Thoracic aorta (tissue), 2 donors: ENCODE data around the gene TSHZ2. TPM values are rescaled to one million over a fixed set of nuclear protein-coding genes. Genes with fewer than 3 reads are reported as not detected.

Source experiments
- ATAC-seq: fragments of 150-250 bp; one replicate; pipeline ENCODE4 v1.8.0; 2017; ENCODE audit warnings: low read depth; ENCODE audit not compliant: insufficient number of reproducible peaks, low FRiP score
- DNase-seq: peaks from one replicate; pipeline ENCODE4 v3.0.0-alpha.2; 2020; ENCODE audit warnings: low spot score
- H3K27ac ChIP-seq, 2 donors: fragments of 200-600 bp; sonication (generic); 1 replicate in 1 of 2; 2 replicates in 1 of 2; pipeline ENCODE4 v1.5.1; 2016; ENCODE audit warnings: mild to moderate bottlenecking in 2 of 2, moderate library complexity in 2 of 2
- H3K27me3 ChIP-seq: fragments of 200-600 bp; sonication (generic); replicated peaks from 2 replicates; pipeline ENCODE4 v1.6.0; 2016; ENCODE audit warnings: mild to moderate bottlenecking; ENCODE audit not compliant: insufficient read depth
- H3K36me3 ChIP-seq: fragments of 200-600 bp; sonication (generic); one replicate; pipeline ENCODE4 v1.5.1; 2016
- H3K4me1 ChIP-seq, 2 donors: fragments of 200-600 bp; sonication (generic); 1 replicate in 1 of 2; 2 replicates in 1 of 2; pipeline versions ENCODE4 v1.5.1 to v1.6.0; 2016; ENCODE audit warnings: low read depth in 2 of 2, mild to moderate bottlenecking in 1 of 2; ENCODE audit not compliant: control insufficient read depth in 1 of 2
- H3K4me3 ChIP-seq: fragments of 200-600 bp; sonication (generic); 2 replicates; pipeline ENCODE4 v1.5.1; 2016; ENCODE audit warnings: mild to moderate bottlenecking
- H3K9me3 ChIP-seq: fragments of 200-600 bp; sonication (generic); 2 replicates; pipeline ENCODE4 v1.5.1; 2016
- CTCF ChIP-seq: fragments of 200-600 bp; sonication (generic); IDR thresholded peaks from one replicate; pipeline ENCODE4 v1.5.1; 2019; ENCODE audit warnings: antibody characterized with exemption
- total RNA-seq, 2 donors: library from RNA; depleted of rRNA; stranded (reverse); fragments of >200 nt; gene quantifications; one replicate each; pipeline versions ENCODE4 v1.1.0 to v1.2.3, GENCODE V29; 2016

The TSHZ2 gene
- total RNA-seq, 2 donors from 2014 or later, result 8.4 to 32.6 TPM

GRCh38 chr20:53050338-53050737 is 78.2 kb downstream of the TSHZ2 start:
- no peak for DNase-seq
- Histone ChIP-seq H3K27me3 (no peaks in the 10 kb centered on the region), H3K4me3 (no peak overlapping the region), H3K36me3 (no peaks in the 10 kb centered on the region), H3K27ac (no peak overlapping the region), H3K4me1 (no peaks in the 10 kb centered on the region), H3K9me3 (no peaks in the 10 kb centered on the region)
- TF ChIP-seq CTCF, result no peak
- no peak for ATAC-seq

GRCh38 chr20:53052380-53052779 is 80.2 kb downstream of the TSHZ2 start:
- TF ChIP-seq CTCF, result no peak
- Histone ChIP-seq H3K4me3 (no peak overlapping the region), H3K27me3 (no peaks in the 10 kb centered on the region), H3K4me1 (no peaks in the 10 kb centered on the region), H3K27ac (no peak overlapping the region), H3K36me3 (no peaks in the 10 kb centered on the region), H3K9me3 (no peaks in the 10 kb centered on the region)
- DNase-seq (no peak), ATAC-seq (no peak)

GRCh38 chr20:53053595-53053994 is 81.4 kb downstream of the TSHZ2 start:
- Histone ChIP-seq H3K4me1 (no peaks in the 10 kb centered on the region), H3K27ac (no peak overlapping the region), H3K27me3 (no peaks in the 10 kb centered on the region), H3K9me3 (no peaks in the 10 kb centered on the region), H3K36me3 (no peaks in the 10 kb centered on the region), H3K4me3 (no peak overlapping the region)
- ATAC-seq, result no peak
- TF ChIP-seq CTCF, result no peak
- DNase-seq, result no peak

- Histone ChIP-seq H3K4me1 (no peaks in the 10 kb centered on the region), H3K36me3 (no peaks in the 10 kb centered on the region), H3K27ac (no peak overlapping the region), H3K9me3 (no peaks in the 10 kb centered on the region), H3K27me3 (no peaks in the 10 kb centered on the region), H3K4me3 (no peak overlapping the region)
- no peak for TF ChIP-seq CTCF
- DNase-seq (no peak), ATAC-seq (no peak)
Measured at GRCh38 chr20:53055367-53056067, 83.4 kb downstream of the TSHZ2 start.

GRCh38 chr20:53057579-53057978 is 85.4 kb downstream of the TSHZ2 start:
- no peaks in the 10 kb centered on the region for H3K4me1 ChIP-seq
- H3K27me3 ChIP-seq, result no peaks in the 10 kb centered on the region
- no peak for TF ChIP-seq CTCF
- no peak for DNase-seq
- H3K4me3 ChIP-seq, result no peak overlapping the region
- no peaks in the 10 kb centered on the region for H3K36me3 ChIP-seq
- no peaks in the 10 kb centered on the region for H3K9me3 ChIP-seq
- H3K27ac ChIP-seq, result no peak overlapping the region
- no peak for ATAC-seq
